Stimulated activated CD4-positive, alpha-beta T cell treated with anti-CD3 and anti-CD28 coated beads, Interleukin-12 subunit alpha, Interleukin-12 subunit beta, amount 100 ng/mL, for 48 hours (primary cell): ENCODE data around the gene DENND2A.
"Not testable (repeated sequence)": the region's sequence is repeated elsewhere in the genome, so short reads cannot be mapped to it uniquely, and the experiment has no call there.

Experiments used
- DNase-seq, 3 donors: peaks; one replicate each; pipeline ENCODE4 v3.0.0-alpha.2; 2020; ENCODE audit warnings: low read depth in 2 of 3, low spot score in 1 of 3

DENND2A gene

DNA sequence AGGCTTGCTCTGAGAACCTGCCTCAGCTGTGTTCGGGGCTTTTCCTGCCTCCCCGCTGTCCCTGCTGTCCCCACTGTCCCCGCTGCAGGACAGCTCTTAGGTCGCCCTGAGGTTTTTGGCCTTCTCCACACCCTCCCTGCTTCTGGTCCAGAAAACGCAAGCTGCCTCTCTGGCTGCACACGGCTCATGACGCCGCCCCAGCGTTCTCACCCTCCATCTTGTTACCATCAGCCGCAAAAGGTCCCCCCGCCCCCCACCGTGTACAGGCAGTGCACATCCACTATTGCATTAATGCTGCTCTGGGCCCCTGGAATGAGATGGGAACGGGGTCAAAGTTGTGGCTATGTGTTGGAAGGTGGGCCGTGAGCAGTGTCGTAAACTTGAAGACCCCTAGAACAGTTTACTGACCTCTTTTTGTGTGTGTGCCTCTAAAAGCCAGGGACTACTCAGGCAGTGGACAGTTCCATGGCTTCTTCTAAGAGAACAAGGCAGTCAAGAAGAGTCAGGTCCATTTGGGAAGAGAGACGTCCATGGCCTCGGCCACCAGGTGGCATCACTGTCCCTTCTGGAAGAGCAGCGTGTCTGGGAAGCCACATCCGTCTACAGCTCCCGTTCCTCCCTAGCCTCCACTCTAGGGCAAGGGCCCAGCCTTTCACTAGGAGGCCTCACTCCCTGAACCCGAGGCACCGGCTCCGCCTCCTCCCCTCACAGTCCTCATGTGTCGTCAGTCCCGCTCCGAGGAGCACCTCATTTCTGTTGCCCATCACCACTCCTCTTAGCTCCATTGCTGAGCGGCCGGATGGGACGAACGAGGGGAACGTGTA, 122.9 kb downstream of the DENND2A start:
- peak; percentile 61 to 73 (median 67) for DNase-seq

DNA sequence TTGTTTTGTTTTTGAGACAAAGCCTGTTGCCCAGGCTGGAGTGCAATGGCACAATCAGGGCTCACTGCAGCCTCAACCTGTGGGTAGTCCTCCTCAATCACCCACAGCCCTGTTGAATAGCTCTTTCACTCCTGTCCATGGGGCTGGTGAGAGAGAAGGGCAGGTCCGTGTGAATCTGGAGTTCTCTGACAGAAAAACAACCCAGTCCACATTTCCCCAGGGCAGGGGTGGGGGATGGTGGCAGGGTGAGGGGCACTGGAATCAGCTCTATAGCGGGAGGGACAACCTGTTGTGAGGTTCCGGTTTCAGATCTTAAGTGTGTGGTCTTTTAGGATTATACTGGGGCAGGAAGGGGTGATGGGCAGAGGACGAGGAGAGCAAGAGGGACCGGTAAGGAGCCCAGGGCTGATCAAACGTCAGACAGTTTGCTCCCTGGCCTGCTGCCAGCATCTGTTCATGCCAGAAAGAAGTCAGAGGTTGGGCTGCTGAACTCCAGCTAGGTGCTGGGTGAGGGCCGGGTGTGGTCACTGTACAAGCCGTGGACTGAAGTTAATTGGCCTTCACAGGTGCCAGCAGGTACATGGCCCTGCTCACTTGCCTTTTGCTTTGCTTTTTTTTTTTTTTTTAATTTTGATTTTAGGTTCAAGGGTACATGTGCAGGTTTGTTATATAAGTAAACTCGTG, 128.2 kb downstream of the DENND2A start:
- DNase-seq = no peak

DNA sequence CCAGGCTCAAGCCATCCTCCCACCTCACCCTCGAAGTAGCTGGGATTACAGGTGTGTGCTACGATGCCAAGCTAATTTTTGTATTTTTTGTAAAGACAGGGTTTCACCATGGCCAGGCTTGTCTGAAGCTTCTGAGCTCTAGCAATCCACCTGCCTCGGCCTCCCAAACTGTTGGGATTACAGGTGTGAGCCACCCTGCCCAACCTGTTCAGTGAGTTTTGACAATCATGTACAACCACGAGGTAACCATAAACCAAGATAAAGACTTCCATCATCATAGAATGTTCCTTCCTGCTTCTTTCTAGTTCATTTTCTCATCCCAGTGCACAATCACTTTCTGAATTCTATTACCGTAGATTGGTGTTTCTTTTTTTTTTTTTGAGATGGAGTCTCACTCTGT, 130.8 kb downstream of the DENND2A start:
- DNase-seq = no peak

DNA sequence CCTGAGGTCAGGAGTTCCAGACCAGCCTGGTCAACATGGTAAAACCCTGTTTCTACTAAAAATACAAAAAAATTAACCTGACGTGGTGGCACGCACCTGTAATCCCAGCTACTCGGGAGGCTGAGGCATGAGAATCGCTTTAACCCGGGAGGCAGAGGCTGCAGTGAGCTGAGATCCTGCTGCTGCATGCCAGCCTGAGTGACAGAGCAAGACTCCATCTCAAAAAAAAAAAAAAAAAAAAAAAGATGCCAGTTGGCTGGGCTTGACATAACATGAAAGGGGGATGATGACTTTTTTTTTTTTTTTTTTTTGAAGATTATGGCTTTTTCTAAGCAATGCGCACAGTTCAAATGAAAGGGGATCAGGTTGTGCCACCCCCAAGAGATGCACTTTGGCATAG, 133.1 kb downstream of the DENND2A start:
- DNase-seq = not testable (repeated sequence)

DNA sequence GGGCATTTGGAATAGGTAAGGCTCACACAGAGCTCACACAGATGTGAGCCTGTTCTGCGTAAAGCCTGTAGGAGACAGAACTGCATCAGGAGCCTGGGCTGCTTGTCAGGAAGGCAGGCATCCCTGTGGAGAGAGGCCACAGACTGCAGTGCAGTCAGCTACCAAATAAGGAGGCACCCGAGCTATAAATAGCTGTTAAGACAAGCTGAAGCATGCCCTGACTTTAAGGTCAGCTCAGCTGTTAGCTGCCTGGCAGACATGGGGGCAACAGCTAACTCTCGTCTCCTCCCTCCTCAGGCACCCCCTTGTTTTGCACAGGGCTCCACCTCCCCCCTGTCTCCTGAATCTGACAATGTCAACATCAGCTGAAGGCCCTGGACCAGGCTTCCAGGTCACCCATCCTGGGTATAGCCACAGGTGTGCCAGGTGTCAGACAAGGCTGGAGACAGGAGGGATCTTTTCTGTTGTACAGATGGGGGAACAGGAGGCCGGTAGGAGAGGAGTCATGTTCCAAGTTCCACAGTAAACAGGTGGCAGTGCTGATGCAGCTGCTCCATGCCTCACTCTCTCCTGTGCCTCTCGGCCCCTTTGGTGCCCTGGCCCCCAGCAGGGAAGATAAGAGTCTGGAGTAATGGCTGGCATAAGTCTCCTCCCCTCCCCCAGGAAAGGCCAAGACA, 133.7 kb downstream of the DENND2A start:
- DNase-seq = no peak

DNA sequence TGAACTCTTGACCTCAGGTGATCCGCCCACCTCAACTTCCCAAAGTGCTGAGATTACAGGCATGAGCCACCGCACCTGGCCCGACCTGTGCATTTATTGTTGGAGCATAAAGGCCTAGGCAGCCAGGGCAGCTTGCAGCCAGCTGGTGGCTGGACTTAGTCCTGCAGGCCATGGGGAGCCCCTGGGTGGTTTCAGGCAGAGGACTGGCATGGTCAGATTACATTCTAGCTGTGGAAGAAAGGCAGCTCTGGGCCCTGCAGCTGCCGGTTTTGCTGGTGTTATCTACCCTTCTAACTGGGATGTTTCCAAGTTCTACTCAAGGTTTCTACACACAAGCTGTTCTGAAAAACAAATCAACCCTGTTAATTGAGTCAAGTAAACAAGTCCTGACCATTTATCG, 138.6 kb downstream of the DENND2A start:
- DNase-seq = no peak

DNA sequence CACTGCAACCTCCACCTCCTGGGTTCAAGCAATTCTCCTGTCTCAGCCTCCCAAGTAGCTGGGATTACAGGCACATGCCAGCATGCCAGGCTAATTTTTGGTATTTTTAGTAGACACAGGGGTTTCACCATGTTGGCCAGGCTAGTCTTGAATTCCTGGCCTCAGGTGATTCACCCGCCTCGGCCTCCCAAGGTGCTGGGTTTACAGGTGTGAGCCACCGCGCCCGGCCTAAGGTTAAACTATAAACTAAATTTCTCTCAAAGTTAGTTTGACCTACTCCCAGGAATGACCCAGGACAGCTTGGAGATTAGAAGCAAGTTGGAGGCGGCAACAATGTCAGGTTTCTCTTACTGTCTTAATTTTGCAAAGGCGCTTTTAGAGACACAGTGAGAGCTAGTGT, 142.8 kb downstream of the DENND2A start:
- DNase-seq = not testable (repeated sequence)

DNA sequence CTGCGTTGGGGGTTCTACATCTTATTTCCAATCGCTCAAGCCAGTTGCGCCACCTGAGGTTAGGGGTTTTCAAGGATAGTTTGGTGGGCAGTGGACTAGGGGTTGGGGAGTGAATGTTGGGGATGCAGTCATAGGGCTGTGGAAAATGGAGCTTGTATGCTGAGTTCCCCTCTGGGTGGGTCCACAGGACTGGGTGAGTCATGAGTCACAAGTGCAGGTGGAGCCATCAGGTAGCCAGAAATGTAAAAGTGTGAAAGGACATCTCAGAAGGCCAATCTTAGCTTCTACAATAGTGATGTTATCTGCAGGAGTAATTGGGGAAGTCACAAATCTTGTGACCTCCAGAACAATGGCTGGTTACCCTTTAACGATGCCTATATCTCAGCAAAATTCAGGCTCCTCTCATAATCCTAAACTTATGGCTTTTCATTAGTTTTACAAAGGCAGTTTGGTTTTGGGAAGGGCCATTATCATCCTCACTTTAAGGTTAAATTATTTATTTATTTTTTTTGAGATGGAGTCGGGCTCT, 143.3 kb downstream of the DENND2A start:
- DNase-seq = no peak

DNA sequence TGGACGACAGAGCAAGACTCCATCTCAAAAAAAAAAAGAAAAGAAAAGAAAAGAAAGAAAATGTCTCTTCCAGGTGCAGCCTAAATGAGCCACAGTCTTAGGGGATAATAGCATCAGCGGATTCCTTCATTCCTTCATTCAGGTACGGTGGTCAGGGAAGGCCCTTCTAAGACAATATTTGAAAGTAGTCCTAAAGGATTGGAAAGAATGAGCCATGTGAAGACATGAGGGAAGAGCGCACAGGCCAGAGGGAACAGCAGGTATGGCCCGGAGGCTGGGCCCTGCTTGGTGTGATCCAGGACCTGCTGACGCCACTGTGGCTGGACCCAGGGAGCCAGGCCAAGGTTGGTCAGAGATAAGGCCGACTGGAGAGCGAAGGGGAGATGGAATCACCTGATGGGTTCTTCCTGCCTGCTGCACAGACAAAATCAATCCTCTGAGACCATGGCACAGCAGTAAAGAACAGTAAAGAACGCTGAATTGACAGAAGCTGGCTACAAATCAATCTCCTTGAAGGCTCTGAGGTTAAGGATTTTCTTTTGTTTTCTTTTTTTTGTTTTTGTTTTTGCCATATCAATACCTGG, 145.0 kb downstream of the DENND2A start:
- no peak for DNase-seq

DNA sequence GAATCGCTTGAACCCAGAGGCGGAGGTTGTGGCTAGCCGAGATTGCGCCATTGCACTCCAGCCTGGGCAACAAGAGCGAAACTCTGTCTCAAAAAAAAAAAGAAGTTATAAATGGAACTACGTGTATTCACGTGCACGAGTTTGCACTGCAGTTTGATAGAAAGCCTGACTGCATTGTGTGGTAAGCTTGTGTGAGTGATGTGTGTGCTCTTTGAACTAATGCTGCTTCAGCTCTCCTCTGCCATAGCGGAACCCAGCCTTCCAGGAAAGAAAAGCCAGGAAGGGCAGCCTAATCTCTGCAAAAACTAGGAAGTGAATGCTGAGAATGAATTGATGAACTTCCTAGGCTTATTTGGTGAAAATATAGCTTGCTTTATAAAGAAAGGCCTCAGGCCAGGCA, 145.7 kb downstream of the DENND2A start:
- DNase-seq = no peak

DNA sequence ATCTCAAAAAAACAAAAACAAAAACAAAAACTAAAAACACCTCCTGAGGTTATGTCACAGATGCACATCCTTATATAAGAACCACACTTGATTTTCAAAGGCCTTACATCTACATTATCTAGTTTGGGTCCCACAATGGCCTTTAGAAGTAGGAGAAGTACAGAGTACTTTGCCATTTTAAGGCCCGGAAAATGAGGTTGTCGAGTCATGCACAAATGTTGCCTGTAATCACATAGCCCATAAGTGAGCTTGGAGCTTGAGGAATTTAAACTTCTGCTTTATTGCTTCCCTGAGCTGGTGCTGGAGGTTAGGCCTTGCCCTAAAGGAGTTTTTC, 151.6 kb downstream of the DENND2A start:
- DNase-seq = no peak

DNA sequence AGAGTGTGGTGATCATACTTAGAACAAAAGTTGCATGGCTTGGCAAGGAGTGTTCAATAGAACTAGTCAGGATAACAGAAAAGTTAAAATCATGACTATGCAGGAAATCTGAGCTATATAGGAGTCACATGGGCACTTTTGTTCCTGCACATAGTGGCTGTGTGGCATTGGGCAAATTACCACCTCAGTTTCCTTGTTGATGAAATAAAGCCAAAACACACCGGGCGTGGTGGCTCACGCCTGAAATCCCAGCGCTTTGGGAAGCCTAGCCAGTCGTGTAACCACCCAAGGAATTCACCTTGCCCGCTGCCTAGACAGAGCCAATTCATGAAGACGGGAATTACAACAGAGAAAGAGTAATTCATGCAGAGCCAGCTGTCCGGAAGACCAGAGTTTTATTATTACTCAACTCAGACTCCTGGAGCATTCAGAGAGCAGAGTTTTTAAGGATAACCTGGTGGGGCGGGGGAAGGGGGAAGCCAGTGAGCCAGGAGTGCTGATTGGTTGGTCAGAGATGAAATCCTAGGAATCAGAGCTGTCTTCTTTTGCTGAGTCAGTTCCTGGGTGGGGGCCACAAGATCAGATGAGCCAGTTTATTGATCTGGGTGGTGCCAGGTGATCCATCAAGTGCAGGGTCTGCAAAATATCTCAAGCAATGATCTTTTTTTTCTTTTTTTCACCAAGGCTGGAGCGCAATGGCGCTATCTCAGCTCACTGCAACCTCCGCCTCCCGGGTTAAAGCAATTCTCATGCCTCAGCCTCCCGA, 154.9 kb downstream of the DENND2A start:
- DNase-seq = no peak

DNA sequence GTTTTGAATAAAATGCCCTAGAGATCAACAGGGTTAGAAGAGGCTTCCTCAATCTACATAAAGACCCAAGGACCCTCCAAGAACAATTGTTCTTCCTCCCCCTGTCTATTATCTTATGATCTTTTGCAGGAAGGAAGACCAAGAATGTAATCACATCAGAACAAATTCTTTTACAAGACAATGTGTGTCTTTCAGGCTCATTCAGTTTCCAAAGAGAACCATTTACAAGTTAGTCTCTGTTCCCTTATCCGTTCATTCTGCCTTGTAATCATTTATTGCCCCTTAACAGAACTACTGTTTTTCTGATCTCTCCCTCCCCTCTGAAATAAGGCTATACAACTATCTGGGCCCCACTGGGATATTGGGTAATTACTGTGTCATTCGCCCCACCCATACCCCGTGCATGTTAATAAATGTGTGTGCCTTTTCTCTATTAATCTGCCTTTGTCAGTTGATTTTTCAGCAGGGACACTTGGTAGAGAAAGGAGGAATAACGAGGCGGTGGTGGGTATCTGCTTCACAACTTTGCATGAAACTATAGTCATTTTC, 155.6 kb downstream of the DENND2A start:
- DNase-seq = no peak

DNA sequence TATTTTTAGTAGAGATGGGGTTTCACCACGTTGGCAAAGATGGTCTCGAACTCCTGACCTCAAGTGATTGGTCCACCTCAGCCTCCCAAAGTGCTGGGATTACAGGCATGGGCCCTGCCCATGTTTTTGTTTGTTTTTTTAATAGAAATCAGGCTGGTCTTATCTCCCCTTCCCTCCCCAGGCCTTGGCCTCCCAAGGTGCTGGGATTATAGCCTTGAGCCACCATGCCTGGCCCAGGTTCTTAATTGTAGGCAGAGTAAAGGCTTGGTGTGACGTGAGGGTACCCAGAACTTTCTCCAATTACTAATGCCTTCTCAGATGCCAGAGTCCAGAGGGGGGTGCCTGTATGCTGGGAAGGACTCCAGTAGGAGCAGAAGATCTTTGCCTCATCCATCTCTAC, 156.1 kb downstream of the DENND2A start:
- DNase-seq = no peak

DNA sequence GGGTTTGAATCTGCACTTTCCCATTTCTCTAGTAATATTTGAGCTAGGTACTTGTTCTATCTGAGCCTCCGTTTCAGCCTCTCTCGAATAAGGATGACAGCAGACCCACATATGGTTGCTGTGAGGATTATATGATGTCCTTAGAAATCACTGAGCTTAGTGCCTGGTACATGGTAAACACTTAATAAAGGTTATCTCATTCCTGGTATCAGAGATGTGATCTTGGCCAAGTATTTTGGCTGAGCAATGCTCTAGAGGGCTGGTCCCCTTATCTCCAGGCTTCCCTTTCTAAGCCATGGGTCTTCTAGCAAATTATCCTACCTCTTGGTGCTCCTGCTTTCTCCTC, 160.9 kb downstream of the DENND2A start:
- no peak for DNase-seq

DNA sequence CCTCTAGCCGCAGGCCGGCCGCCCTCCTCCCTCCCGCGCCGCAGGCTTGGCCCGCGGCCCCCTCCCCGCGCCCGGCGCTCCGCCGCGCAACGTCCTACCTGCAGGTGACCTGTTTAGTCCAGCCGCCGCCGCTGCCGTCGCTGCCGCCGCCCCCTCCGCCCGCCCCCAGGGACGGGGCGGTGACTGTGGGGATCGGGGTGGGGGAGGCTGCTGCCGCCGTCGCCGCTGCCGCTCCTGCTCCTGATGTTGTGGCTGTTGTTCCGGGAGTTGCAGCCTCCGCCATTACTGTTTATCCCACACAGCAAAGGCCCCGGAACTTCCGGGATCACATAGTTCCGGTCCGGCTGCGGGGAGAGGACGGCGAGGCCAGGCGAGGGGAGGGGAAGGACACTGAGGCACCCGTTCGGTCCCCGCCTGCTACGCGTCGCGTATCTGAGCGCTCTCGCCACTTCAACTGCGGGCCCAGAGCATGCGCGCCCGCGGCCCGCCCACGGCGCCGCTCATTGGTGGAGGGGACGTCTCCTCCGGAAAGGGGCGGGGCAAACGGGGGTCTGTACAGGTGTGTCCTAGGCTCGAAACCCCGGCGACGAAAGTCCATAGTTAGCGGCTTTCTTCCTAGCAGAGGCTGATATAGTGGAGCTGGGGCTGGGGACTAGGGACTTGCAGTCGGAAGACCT, 161.4 kb downstream of the DENND2A start, which contains the start of gene MKRN1:
Gene MKRN1, minus strand, starts transcription at position 444 of the 677 bp plus-strand sequence. Its CDS starts 161 bp downstream, at position 283.
- DNase-seq = peak; percentile 88 to 89 (median 88)

DNA sequence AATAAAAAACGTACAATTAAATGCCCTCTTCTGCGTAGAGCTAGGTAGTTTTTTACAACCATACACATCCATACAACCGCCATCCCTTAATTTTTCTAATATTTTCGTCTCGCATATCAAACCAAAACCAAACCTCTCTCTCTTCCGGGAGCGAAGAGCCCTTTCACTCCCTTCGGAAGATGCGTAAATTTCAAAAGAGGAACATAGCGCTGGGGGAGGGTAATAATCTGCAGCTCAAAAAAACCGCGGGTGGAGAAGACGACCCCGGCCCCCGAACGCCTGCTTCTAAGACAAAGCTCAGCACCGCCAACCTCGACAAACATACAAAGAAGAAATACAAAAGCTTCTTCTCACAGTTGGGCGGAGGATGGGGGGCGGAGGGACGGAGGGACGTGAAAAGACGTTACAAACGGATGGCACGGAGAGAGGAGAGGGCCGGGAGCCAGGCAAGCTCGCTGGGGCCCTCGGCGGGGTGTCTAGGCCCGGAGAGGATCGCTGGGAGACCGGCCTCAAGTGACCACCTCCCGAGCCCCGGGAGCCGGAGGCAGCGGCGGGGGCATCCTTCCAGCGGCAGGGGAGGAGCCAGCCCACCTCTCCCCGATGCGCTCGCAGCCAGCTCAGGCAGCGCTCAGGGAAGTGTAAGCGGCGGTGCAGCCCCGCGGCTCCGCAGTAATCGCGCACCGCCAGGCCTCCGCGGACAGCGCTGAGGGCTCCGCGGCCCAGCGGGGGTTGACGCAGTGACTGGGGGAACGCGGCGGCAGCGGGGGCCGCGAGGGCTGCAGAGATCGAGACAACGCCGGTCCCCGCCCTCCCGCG, 162.2 kb downstream of the DENND2A start:
- DNase-seq = peak; percentile 10 to 21 (median 14)

DNA sequence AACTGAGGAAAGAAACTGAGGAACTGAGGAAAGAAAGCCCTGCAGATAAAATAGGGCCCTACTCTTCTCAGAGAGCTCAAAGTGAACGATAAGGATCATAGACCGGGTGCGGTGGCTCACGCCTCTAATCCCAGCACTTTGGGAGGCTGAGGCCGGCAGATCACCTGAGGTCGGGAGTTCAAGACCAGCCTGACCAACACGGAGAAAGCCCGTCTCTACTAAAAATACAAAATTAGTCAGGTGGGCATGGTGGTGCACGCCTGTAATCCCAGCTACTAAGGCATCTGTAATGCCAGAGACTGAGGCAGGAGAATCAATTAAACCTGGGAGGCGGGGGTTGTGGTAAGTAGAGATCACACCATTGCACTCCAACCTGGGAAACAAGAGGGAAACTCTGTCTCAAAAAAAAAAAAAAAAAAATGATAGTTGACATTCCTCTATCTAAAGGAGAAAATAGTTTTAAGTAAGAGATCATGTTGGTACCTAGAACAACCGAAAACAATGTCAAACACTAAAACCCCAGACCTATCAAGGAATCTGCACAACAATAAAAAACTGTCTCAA, 163.8 kb downstream of the DENND2A start:
- no peak for DNase-seq
